OCI-LY3 (cell line): ENCODE data around the gene PTPRD.

ENCODE experiments used
- H2AFZ ChIP-seq: fragments of 200-600, 300-600 bp; shearing (Covaris generic); 2 replicates; pipeline ENCODE4 v1.6.0; 2014; ENCODE audit warnings: antibody characterized with exemption, low read depth, low read length
- H3K27ac ChIP-seq: fragments of 200-600, 300-600 bp; sonication (generic); 2 replicates; pipeline ENCODE4 v1.5.1; 2014; ENCODE audit warnings: mild to moderate bottlenecking, low read length, moderate library complexity, mixed read lengths
- H3K27me3 ChIP-seq: fragments of 200-600, 300-600 bp; sonication (generic); 2 replicates; pipeline ENCODE4 v1.6.1; 2014; ENCODE audit warnings: low read depth, low read length, mixed read lengths
- H3K36me3 ChIP-seq: fragments of 200-600, 300-600 bp; sonication (generic); replicated peaks from 2 replicates; pipeline ENCODE3; 2014; ENCODE audit warnings: low read depth, low read length, mixed read lengths
- H3K4me1 ChIP-seq: fragments of 300-600, 200-600 bp; sonication (generic); 2 replicates; pipeline ENCODE4 v1.6.1; 2014; ENCODE audit warnings: low read length, mixed read lengths
- H3K4me2 ChIP-seq: fragments of 200-600, 300-600 bp; sonication (generic); 2 replicates; pipeline ENCODE4 v1.6.1; 2014; ENCODE audit warnings: low read length, mixed read lengths
- H3K4me3 ChIP-seq: fragments of 300-600, 200-600 bp; sonication (generic); 2 replicates; pipeline ENCODE4 v1.5.1; 2014; ENCODE audit warnings: antibody characterized with exemption, mild to moderate bottlenecking, low read length, moderate library complexity
- H3K79me2 ChIP-seq: fragments of 300-600, 200-600 bp; shearing (Covaris generic); 2 replicates; pipeline ENCODE4 v1.6.1; 2014; ENCODE audit warnings: mild to moderate bottlenecking, low read length, mixed read lengths
- H3K9ac ChIP-seq: fragments of 300-600, 200-600 bp; shearing (Covaris generic); 2 replicates; pipeline ENCODE4 v1.6.0; 2014; ENCODE audit warnings: mild to moderate bottlenecking, low read length, moderate library complexity
- H3K9me3 ChIP-seq: fragments of 200-600, 300-600 bp; shearing (Covaris generic); 2 replicates; pipeline ENCODE4 v1.6.1; 2014; ENCODE audit warnings: low read length, mixed read lengths; ENCODE audit not compliant: insufficient read depth
- H4K20me1 ChIP-seq: fragments of 200-600, 300-600 bp; sonication (generic); 2 replicates; pipeline ENCODE4 v1.6.1; 2016; ENCODE audit warnings: low read length, mixed read lengths; ENCODE audit not compliant: insufficient read depth
- CTCF ChIP-seq: fragments of 200-600, 300-600 bp; sonication (generic); IDR thresholded peaks from 2 replicates; pipeline ENCODE4 v1.5.1; 2014; ENCODE audit warnings: antibody characterized with exemption, low read length, low read depth
- EZH2phosphoT487 ChIP-seq: fragments of 200-600 bp; shearing (Covaris generic); IDR thresholded peaks from 2 replicates; pipeline ENCODE4 v1.6.1; 2018; ENCODE audit warnings: antibody characterized with exemption, mixed run types, low read depth

PTPRD gene

GRCh38 chr9:8536845-8537244 lies 2076.0 kb downstream of the PTPRD start:
- H3K27me3 ChIP-seq: no peaks in the 10 kb centered on the region

GRCh38 chr9:8534828-8535227 lies 2078.0 kb downstream of the PTPRD start:
- no peaks in the 10 kb centered on the region for H3K4me1 ChIP-seq
- no peaks in the 10 kb centered on the region for H4K20me1 ChIP-seq
- H2AFZ ChIP-seq: no peak overlapping the region
- H3K4me2 ChIP-seq: no peak overlapping the region
- no peaks in the 10 kb centered on the region for H3K27me3 ChIP-seq
- no peaks in the 10 kb centered on the region for H3K9me3 ChIP-seq
- TF ChIP-seq CTCF: no peak
- no peak for TF ChIP-seq EZH2phosphoT487
- no peaks in the 10 kb centered on the region for H3K36me3 ChIP-seq
- H3K9ac ChIP-seq: no peak overlapping the region
- no peak overlapping the region for H3K4me3 ChIP-seq
- no peaks in the 10 kb centered on the region for H3K79me2 ChIP-seq
- H3K27ac ChIP-seq: no peak overlapping the region

More at GRCh38 chr9:8536845-8537244, 2076.0 kb downstream of the PTPRD start:
- Histone ChIP-seq H2AFZ (no peak overlapping the region), H3K4me2 (no peak overlapping the region), H3K4me3 (no peak overlapping the region), H3K79me2 (no peaks in the 10 kb centered on the region), H3K9me3 (no peaks in the 10 kb centered on the region), H3K9ac (no peak overlapping the region), H3K27ac (no peak overlapping the region), H3K4me1 (no peaks in the 10 kb centered on the region), H3K36me3 (no peaks in the 10 kb centered on the region), H4K20me1 (no peaks in the 10 kb centered on the region)
- no peak for TF ChIP-seq CTCF
- no peak for TF ChIP-seq EZH2phosphoT487

GRCh38 chr9:8533681-8534080 lies 2079.1 kb downstream of the PTPRD start:
- H3K27ac ChIP-seq: no peak overlapping the region
- H3K4me2 ChIP-seq: no peak overlapping the region
- H2AFZ ChIP-seq: no peak overlapping the region
- H3K9ac ChIP-seq: no peak overlapping the region
- no peak overlapping the region for H3K4me3 ChIP-seq
- H3K27me3 ChIP-seq: no peaks in the 10 kb centered on the region
- H4K20me1 ChIP-seq: no peaks in the 10 kb centered on the region
- no peaks in the 10 kb centered on the region for H3K79me2 ChIP-seq
- no peaks in the 10 kb centered on the region for H3K4me1 ChIP-seq
- TF ChIP-seq CTCF: no peak
- no peak for TF ChIP-seq EZH2phosphoT487
- no peaks in the 10 kb centered on the region for H3K36me3 ChIP-seq
- H3K9me3 ChIP-seq: no peaks in the 10 kb centered on the region

- no peaks in the 10 kb centered on the region for H3K36me3 ChIP-seq
- no peak for TF ChIP-seq CTCF
- no peak for TF ChIP-seq EZH2phosphoT487
- H3K4me2 ChIP-seq: no peak overlapping the region
- H3K4me1 ChIP-seq: no peaks in the 10 kb centered on the region
- no peak overlapping the region for H3K27ac ChIP-seq
- H4K20me1 ChIP-seq: no peaks in the 10 kb centered on the region
- H3K4me3 ChIP-seq: no peak overlapping the region
- no peak overlapping the region for H3K9ac ChIP-seq
- H2AFZ ChIP-seq: no peak overlapping the region
- no peaks in the 10 kb centered on the region for H3K9me3 ChIP-seq
- H3K79me2 ChIP-seq: no peaks in the 10 kb centered on the region
- no peaks in the 10 kb centered on the region for H3K27me3 ChIP-seq
These were observed 2080.9 kb downstream of the PTPRD start for GRCh38 chr9:8531826-8532415.
